HG03103 (cell line): ENCODE measurements around the gene CFAP77.

ENCODE experiments used
- ATAC-seq: cut with Tn5 transposase; IDR thresholded peaks from one replicate; pipeline ENCODE4 v1.9.1; 2021; ENCODE audit warnings: low read depth; ENCODE audit not compliant: unreplicated experiment

CFAP77 gene

DNA sequence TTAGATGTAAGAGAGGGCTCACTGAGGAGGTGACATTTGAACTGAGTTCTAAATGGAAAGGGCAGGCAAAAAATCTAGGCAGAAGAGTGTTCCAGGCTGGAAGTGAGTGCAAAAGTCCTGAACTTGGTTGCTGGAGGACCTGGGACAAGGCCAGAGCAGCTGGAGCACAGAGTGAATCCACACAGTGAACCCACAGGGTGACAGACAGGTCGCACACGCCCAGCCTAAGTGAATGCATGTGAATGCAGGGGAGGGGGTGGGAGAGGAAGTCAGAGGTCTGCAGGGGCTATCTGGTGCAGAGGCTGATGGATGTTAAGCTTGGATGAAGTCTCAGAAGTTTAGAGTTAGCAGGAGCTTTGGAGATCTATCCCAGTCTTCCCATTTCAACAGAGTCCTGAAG, 2.8 kb upstream of the CFAP77 start:
- no peak for ATAC-seq

- no peak for ATAC-seq
These were observed 1.5 kb upstream of the CFAP77 start for GRCh38 chr9:132408521-132408920.

DNA sequence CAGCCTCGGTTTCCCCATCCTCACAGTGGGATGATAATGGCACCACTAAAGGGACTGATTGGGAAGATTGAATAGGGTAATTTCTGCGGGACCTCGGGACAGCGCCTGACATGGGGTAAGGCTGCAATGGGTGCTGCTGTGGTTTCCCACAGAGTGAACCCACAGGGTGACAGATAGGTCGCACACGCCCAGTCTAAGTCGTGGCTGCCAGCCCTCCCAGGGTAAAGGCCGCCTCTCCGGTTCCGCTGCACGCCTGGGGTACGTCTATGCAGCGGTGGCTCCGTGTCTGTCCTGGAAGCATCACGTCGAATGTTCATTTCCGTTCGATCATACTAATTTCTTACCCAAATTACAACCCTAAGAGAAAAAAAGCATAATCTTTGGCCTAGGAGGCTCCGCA, 631 bp downstream of the CFAP77 start:
- no peak for ATAC-seq

DNA sequence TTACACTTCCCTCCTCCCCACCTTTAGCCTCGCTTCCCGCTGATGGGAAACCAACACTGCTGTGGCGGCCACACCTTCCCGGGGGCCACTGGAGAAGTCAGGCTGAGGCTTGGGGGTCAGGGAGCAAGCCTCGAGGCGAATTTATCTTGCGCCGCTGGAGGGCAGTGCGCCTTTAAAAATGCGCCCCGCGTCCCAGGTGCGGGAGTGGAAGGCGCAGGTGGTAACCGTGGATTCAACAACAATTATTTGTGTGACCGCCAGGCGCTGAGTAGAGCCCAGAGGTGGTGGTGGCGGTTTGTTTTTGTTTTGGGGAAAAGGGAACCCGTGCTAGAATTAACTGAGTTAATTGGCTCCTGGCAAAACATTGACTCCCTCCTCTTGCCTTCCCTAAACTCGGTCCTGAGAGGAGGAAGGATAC, 1.1 kb downstream of the CFAP77 start:
- no peak for ATAC-seq

DNA sequence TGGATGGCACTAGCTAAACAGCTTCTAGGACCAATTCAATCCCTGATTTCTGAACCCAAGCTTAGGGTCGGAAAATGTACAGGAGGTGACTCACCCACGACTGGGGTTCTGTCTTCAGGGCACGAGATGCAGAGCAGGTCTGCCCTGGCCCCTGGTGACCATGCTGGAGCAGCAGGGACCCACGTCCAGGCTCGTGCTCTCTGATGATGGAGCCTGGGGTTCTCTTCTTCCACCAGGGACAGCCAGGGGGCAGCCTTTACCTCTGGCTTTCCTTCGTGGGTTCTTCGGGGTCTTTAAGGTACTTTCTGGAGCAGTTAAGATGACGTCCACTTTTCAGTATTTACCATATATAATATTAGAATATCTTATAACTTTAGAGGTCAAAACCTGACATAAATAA, 2.1 kb downstream of the CFAP77 start:
- ATAC-seq = no peak

DNA sequence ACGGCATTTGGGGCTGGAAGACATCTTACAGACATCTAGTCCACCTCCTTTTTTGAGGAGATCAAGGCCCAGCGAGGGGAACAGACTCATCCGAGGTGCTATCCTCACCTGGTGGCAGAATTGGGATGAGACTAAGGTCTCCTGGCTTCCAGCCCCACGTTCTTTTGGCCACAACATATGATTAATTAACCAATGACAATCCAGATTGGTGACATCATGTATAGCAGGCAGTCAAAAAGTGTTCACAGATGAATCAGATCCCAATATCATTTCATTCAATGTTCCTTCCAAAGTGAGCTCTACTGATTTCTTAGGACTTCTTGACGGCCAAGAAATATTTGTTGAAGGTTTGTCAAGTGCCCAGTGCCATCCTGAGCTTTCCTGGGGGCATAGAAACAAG, 3.9 kb downstream of the CFAP77 start:
- no peak for ATAC-seq

GRCh38 chr9:132414731-132415130, 4.7 kb downstream of the CFAP77 start:
- no peak for ATAC-seq

DNA sequence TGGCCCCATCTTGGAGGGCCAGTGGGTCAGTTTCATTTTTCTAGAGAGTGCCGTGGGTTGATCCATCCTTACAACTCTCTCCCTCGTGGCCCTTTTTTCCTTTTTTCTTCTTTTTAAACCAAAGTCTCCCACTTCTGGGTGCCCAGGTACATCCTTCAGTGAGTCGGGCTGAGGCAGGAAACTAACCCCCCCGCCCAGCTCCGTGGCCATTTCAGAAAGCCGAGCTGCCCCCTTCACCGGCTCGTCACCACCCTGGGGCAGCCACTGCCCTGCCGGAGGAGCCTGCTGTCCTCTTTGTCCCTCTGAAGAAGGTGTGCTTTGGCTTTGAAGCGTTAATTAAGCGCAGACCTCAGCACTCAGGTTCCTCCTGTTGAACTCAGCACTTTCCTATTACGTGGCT, 5.2 kb downstream of the CFAP77 start:
- no peak for ATAC-seq

GRCh38 chr9:132418726-132419363, 8.8 kb downstream of the CFAP77 start:
- ATAC-seq = no peak

- no peak for ATAC-seq
These were observed 12.6 kb downstream of the CFAP77 start for GRCh38 chr9:132422574-132422973.

DNA sequence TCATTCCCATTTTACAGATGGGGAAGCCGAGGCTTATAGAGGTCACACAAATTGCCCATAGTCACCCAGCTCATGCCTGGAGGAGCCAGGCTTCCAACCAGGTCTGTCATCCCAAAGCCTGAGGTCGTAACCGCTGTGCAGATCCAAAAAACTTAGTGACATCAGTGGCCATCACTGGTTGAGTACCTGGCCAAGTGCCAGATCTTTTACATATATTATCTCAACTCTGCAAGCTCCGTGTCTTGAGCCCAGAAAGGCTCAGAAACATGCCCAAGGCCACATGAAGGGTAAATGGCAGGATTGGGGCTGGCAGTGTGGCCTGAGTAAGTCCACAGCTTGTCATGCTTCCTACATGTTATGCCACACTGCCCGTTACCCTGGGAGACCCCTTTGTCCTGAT, 13.5 kb downstream of the CFAP77 start:
- ATAC-seq = no peak

- no peak for ATAC-seq
These were observed 15.1 kb downstream of the CFAP77 start for GRCh38 chr9:132424857-132425674.

DNA sequence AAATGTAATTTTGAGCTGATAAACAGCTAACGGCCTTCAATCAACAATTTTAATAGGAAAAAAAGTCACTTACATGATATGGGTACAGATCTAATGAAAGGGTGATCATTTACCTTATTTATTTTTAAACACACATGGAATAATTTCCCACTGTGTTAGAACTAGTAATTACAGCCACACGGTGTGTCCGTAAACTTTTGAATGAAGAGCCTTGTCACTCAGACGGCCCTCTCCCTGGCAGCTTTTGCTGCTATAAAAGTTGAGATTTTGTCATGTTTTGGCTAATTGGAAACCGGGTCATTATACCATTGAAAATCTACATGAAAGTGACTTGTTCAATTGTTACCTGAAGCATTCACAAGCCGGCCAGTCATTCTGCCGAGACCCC, 15.7 kb downstream of the CFAP77 start:
- no peak for ATAC-seq

- ATAC-seq = no peak
These were observed 16.8 kb downstream of the CFAP77 start for GRCh38 chr9:132426639-132427414.

DNA sequence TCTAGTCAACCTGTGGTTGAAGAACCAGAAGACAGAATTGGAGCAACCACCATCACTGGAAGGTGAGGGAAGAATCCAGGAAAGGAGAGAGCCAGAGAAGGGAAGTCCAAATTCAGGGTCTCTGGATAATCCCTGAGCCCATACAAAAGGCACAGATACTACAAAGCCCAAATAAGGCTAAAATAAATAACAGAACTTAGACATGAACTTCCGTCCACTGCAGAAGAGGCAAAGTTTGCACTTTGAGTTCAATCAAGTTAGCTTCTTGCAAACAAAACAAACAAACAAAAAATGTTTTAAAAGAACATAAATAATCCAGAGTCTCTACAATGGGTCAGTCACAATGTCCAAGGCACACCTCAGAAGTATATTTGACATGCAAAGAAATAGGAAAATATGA, 21.0 kb downstream of the CFAP77 start:
- ATAC-seq = no peak

DNA sequence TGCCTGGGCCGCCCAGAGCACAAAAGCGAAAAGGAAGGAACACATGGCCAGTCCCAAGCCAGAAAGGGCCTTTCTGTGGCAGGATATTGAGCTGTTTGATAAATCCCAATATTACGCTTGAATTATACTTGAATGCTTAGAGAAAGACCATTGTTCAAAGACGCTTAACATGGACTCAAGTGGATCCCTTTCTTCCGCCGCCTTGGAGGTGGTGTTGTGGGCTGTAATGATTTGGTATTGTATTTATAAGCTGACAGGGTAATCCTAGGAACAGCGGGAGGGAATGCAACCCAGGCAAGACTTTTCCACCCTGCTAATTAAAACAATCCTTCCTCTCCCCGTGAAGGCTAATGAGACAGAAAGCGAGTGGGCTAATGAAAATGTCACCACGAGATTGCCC, 24.9 kb downstream of the CFAP77 start:
- no peak for ATAC-seq

GRCh38 chr9:132439153-132439552, 29.1 kb downstream of the CFAP77 start:
- ATAC-seq = no peak

- no peak for ATAC-seq
These were observed 30.7 kb downstream of the CFAP77 start for GRCh38 chr9:132440735-132441134.

GRCh38 chr9:132441404-132441803, 31.4 kb downstream of the CFAP77 start:
- ATAC-seq = no peak

DNA sequence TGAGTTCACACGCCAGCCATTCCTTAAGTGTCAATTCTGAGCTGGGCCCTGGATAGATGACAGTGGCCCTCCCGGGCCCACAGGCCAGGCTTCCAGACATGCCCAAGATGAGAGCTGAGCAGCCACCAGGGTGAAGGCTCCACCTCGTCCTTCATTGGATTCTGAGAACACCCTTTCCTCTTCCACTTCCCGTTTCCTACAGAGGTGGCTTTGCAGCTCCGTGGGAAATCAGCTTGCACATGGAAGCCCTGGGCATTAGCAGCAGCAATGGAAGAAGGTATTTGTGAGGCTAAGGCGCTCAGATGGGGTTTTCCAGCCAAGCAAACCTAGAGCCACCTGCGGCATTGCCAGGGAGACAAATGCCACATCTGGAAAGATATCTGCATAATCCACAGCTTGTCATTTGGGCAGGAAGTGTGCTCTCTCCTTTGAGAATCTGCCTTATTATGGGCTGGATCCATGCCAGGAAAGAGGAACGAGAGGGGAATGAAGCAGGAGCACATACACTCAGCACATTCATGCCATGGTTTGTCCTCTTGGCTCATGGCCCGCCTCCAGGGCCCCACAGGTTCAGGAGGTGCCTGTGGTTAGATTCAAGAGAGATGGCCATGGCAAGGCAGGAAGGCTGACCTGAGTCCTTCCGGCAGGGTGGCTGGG, 34.1 kb downstream of the CFAP77 start:
- no peak for ATAC-seq

DNA sequence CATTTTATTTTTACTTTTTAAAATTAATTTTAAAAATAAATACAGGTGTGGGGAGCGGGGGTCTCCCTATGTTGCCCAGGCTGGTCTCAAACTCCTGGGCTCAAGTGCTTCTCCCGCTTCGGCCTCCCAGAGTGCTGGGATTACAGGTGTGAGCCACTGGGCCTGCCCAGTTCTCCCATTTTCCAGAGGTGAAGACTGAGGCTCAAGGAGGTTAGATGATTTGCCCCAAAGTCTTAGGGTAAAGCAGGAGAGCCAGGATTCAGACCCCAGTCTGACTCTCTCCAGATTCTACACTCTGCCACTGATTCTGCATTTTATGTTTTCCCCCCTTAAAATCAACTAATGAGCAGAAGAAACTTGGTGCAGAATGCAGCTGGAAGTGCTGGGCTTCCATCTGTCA, 36.9 kb downstream of the CFAP77 start:
- ATAC-seq = no peak
